Measurements from ENCODE around the gene MAP3K12.

GRCh38 chr12:53480491-53481442 lies 18.5 kb downstream of the MAP3K12 start:
- TF ChIP-seq CTCF (conservative IDR thresholded peaks at IDR 0.05; ENCODE audit: low read depth, low read length) (no peak), EZH2 (IDR thresholded peaks at IDR 0.05; ENCODE audit: borderline replicate concordance, low read depth, low read length, poor library complexity, severe bottlenecking) (no peak)

All from A673 (cell line).